ENCODE results near the gene PALLD. TPM values are rescaled to one million over a fixed set of nuclear protein-coding genes. Genes with fewer than 3 reads are reported as not detected.

The PALLD gene
- total RNA-seq, 1 donor from 2014 or later = 16.4 TPM

DNA sequence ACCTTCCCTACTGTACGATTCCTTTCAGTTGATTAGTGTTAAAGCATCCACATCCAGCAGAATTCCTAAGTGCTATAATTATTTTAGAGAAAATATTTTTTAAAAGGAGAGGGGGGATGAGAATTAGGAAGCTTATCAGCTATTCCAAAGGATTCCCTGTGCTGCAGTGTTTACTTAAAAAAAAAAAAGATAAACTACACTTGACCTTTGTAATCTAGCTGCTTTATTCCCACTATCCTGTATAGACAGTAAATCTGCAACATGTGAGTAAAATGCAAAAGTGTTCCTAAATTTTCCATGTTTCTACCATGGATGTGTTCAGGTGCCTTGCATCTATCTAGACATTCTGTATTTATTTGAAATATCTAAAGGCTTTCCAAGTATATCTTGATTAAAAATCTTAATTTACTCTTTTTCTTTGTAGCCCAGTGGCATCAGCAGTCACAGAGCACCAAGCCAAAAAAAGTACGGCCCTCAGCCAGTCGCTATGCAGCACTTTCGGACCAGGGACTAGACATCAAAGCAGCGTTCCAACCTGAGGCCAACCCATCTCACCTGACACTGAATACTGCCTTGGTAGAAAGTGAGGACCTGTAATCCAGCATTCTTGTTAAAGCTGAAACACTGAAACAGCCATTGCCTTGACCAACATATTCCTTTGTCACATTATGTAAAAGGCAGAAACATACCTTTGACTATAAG is 429.1 kb downstream of the PALLD start:
- H3K36me3 Mint-ChIP-seq (ENCODE audit: low read depth, unreplicated experiment) = peaks cover 3% of the 10 kb centered on the region

DNA sequence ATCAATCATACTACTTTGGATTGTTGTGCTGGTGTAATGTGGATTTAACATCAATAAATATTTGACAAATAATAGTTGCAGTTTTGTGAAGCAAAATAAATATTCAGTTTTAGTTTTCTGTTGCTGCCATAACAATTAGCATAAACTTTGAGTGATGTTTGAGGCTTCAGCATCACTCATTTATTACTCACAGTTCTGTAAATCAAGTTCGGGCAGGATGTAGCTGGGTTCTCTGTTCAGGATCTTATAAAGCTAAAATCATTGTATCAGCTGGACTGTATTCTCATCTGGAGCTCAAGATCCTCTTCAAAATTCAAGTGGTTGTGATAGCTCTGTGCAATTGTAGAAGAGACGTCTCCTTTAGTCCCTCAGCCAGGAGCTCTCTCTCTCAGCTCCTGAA is 431.5 kb downstream of the PALLD start:
- no peak overlapping the region for H3K27ac Mint-ChIP-seq (ENCODE audit: unreplicated experiment)
- H3K9me3 Mint-ChIP-seq (ENCODE audit: unreplicated experiment) = no peaks in the 10 kb centered on the region
- H3K4me1 Mint-ChIP-seq (ENCODE audit: unreplicated experiment) = no peaks in the 10 kb centered on the region
- H3K4me3 Mint-ChIP-seq (ENCODE audit: unreplicated experiment) = no peak overlapping the region
- peaks cover 7% of the 10 kb centered on the region for H3K36me3 Mint-ChIP-seq (ENCODE audit: low read depth, unreplicated experiment)
- TF ChIP-seq, protein P1, sequence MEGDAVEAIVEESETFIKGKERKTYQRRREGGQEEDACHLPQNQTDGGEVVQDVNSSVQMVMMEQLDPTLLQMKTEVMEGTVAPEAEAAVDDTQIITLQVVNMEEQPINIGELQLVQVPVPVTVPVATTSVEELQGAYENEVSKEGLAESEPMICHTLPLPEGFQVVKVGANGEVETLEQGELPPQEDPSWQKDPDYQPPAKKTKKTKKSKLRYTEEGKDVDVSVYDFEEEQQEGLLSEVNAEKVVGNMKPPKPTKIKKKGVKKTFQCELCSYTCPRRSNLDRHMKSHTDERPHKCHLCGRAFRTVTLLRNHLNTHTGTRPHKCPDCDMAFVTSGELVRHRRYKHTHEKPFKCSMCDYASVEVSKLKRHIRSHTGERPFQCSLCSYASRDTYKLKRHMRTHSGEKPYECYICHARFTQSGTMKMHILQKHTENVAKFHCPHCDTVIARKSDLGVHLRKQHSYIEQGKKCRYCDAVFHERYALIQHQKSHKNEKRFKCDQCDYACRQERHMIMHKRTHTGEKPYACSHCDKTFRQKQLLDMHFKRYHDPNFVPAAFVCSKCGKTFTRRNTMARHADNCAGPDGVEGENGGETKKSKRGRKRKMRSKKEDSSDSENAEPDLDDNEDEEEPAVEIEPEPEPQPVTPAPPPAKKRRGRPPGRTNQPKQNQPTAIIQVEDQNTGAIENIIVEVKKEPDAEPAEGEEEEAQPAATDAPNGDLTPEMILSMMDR (IDR thresholded peaks at IDR 0.05; ENCODE audit: unreplicated experiment) = no peak
- no peak for DNase-seq (ENCODE audit: low spot score)
- H3K27me3 Mint-ChIP-seq (ENCODE audit: unreplicated experiment) = peaks cover 2% of the 10 kb centered on the region

More for the DNA sequence above, 429.1 kb downstream of the PALLD start:
- TF ChIP-seq, protein P1 (IDR thresholded peaks at IDR 0.05; ENCODE audit: unreplicated experiment) = no peak
- DNase-seq (ENCODE audit: low spot score) = no peak
- H3K9me3 Mint-ChIP-seq (ENCODE audit: unreplicated experiment) = no peaks in the 10 kb centered on the region
- H3K4me1 Mint-ChIP-seq (ENCODE audit: unreplicated experiment) = no peaks in the 10 kb centered on the region
- no peak overlapping the region for H3K4me3 Mint-ChIP-seq (ENCODE audit: unreplicated experiment)
- no peak overlapping the region for H3K27ac Mint-ChIP-seq (ENCODE audit: unreplicated experiment)
- no peaks in the 10 kb centered on the region for H3K27me3 Mint-ChIP-seq (ENCODE audit: unreplicated experiment)

DNA sequence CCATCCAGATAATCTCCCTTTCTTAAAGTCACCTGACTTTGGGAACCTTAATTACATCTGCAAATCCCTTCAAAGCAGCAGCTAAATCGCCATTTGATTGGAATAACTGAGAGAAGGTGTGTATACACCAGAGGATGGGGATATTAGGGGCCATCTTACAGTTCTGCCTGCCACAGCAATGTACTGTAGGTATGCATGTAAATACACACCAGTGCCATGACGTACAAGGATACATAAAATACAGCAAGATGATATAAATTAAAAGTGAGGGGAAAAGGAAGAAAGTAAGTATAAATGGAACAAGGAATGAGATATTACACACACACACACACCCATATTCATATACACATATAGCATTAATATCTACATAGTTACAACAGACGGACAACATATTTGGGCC is 432.0 kb downstream of the PALLD start:
- TF ChIP-seq, protein P1 (IDR thresholded peaks at IDR 0.05; ENCODE audit: unreplicated experiment) = no peak
- Mint-ChIP-seq H3K4me1 (ENCODE audit: unreplicated experiment) (no peaks in the 10 kb centered on the region), H3K36me3 (ENCODE audit: low read depth, unreplicated experiment) (peaks cover 7% of the 10 kb centered on the region), H3K27ac (ENCODE audit: unreplicated experiment) (no peak overlapping the region), H3K27me3 (ENCODE audit: unreplicated experiment) (peaks cover 2% of the 10 kb centered on the region), H3K9me3 (ENCODE audit: unreplicated experiment) (no peaks in the 10 kb centered on the region), H3K4me3 (ENCODE audit: unreplicated experiment) (no peak overlapping the region)
- no peak for DNase-seq (ENCODE audit: low spot score)

DNA sequence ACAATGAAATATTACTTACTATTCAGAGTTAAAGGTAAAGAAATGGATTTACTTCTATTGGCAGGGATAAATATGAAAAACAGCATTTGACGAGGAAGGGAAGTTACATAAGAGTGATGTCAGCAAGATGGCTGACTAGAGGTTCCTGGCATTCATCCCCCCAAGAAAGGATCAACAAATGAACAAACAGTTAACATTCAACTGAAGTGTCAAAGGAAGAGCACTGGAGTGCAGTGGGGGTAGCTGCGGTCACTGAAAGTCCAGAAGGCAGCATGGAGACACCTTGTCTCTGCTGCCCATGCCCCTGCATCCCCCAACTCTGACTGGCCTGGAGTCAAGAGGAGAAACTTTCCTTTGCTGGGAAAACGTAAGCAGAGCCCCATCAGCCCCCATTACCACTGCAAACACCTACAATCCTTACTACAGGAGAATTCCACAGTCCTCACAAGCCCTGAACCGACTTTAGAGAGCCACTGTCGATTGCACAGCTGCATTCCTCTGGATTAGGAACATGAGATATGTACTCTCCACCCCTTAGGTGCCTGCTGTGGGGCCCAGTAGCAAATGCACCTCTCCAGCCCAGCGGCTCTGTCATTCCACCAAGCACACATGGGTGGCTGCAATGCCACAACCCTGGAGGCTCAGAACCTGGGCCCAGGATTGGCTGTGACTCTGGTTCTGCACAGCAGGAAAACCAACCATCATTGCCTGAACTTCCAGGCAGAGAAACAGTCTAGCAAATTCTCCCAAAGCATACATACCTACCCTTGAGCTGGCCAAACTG is 433.8 kb downstream of the PALLD start:
- Mint-ChIP-seq H3K27me3 (ENCODE audit: unreplicated experiment) (peaks cover 4% of the 10 kb centered on the region), H3K4me3 (ENCODE audit: unreplicated experiment) (no peak overlapping the region), H3K4me1 (ENCODE audit: unreplicated experiment) (no peaks in the 10 kb centered on the region), H3K27ac (ENCODE audit: unreplicated experiment) (no peak overlapping the region), H3K9me3 (ENCODE audit: unreplicated experiment) (no peaks in the 10 kb centered on the region), H3K36me3 (ENCODE audit: low read depth, unreplicated experiment) (peaks cover 4% of the 10 kb centered on the region)
- TF ChIP-seq, protein P1 (IDR thresholded peaks at IDR 0.05; ENCODE audit: unreplicated experiment) = no peak
- no peak for DNase-seq (ENCODE audit: low spot score)

DNA sequence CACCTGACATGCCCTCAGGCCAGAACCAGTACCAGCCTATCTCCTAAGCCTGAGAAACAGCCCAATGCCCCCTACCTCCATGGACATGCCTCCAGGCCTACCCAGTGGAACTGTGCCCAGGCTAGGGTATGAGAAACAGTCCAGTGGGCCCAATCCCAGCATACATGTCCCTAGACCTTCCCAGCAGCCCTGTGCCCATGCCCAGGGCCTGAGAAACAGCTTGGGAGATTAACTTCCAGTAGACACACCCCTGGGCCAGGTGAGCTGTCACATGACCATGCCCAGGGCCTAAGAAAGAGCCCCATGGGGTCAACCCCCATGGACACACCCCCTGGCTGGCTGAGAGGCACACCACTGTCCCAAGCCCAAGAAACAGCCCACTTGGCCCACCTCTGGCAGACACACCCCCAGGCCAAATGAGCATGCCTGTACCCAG is 434.4 kb downstream of the PALLD start:
- TF ChIP-seq, protein P1 (IDR thresholded peaks at IDR 0.05; ENCODE audit: unreplicated experiment) = no peak
- no peaks in the 10 kb centered on the region for H3K4me1 Mint-ChIP-seq (ENCODE audit: unreplicated experiment)
- peaks cover 4% of the 10 kb centered on the region for H3K27me3 Mint-ChIP-seq (ENCODE audit: unreplicated experiment)
- H3K9me3 Mint-ChIP-seq (ENCODE audit: unreplicated experiment) = no peaks in the 10 kb centered on the region
- DNase-seq (ENCODE audit: low spot score) = no peak
- H3K4me3 Mint-ChIP-seq (ENCODE audit: unreplicated experiment) = no peak overlapping the region
- no peak overlapping the region for H3K27ac Mint-ChIP-seq (ENCODE audit: unreplicated experiment)
- peaks cover 6% of the 10 kb centered on the region for H3K36me3 Mint-ChIP-seq (ENCODE audit: low read depth, unreplicated experiment)
